Measurements from ENCODE around the gene LGALS9B. TPM values are rescaled to one million over a fixed set of nuclear protein-coding genes. Genes with fewer than 3 reads are reported as not detected.
"Not testable (repeated sequence)": the region's sequence is repeated elsewhere in the genome, so short reads cannot be mapped to it uniquely, and the experiment has no call there.

Gene LGALS9B
- total and polyA plus RNA-seq, 2 of the 13 experiments (the other 11 are each of a cell fraction or from before 2014, with no cell fraction given): not detected

DNA sequence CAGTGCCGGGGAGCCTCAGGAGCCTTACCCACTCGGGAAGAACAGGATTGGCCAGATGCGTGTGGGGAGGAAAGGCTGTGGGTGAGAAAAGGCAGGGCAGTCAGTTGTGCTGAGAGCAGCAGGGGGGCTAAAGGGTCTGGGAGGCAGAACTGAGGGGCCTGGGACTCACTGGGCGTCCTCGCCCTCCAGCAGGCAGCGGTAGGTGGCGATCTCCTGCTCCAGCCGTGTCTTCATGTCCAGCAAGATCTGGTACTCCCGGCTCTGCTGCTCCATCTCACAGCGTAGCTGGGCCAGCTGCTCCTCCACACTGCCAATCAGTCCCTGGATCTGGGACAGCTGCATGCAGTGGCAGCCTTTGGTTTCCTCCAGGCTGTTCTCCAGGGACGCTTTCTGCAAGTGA, 34.6 kb upstream of the LGALS9B start:
- H3K4me3 ChIP-seq (replicated peaks in 1 of 3; ENCODE audit: insufficient read depth in 1 of 3, low read depth in 2 of 3, low read length in 3 of 3); in situ Hi-C loops (cut with HindIII; ENCODE audit: extremely low pct_ligation_motif_present, low pct_unique_long_range_greater_than_20kb); H4K20me1 ChIP-seq (ENCODE audit: insufficient read depth, low read length); H3K27me3 ChIP-seq (ENCODE audit: control insufficient read depth in 1 of 2, insufficient read depth in 2 of 2, low read length in 2 of 2); CTCF ChIA-PET (ENCODE audit: low intra/inter-chr PET ratio, low total read pairs); FAIRE-seq; H3K9me3 ChIP-seq (ENCODE audit: low read length); H3K79me2 ChIP-seq (ENCODE audit: insufficient read depth, low read length); H3K27ac ChIP-seq (ENCODE audit: extremely low read length, insufficient read depth, low read length); intact Hi-C loops (cut with micrococcal nuclease; ENCODE audit: unreplicated experiment); H2AFZ ChIP-seq (ENCODE audit: low read length); H3K4me1 ChIP-seq (ENCODE audit: insufficient read depth, low read length); H3K9ac ChIP-seq (ENCODE audit: insufficient read depth, low read depth, low read length); H3K4me2 ChIP-seq (ENCODE audit: low read depth, low read length); POLR2A ChIA-PET; H3K36me3 ChIP-seq (replicated peaks in 1 of 2; ENCODE audit: control insufficient read depth in 1 of 2, insufficient read depth in 2 of 2, low read length in 2 of 2); DNase-seq (ENCODE audit: low spot score); BruUV-seq (replicated peaks): not testable (repeated sequence)
- peak; percentile 68 for ATAC-seq
- WGBS (ENCODE audit: low lambda C conversion rate): 4% methylated on average over 6 of the region's 11 CpGs

DNA sequence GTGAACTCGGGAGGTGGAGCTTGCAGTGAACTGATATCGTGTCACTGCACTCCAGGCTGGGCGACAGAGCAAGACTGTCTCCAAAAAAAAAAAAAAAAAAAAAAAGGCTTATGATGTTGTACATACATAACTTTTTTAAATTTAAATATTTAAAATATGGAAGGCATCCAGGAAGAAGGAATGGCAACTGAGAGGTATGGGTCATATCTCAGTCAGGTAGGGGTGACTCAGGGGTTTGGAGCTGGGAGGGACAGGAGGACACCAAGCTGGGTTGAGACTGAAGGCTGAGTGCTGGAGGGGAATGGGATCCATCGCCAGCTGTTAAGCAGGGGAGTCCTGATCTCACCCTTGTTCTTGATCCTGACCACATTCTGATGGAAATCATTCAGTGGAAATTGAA, 33.0 kb upstream of the LGALS9B start:
- H3K9ac ChIP-seq (ENCODE audit: insufficient read depth, low read depth, low read length); H3K27me3 ChIP-seq (ENCODE audit: control insufficient read depth in 1 of 2, insufficient read depth in 2 of 2, low read length in 2 of 2); CTCF ChIA-PET (ENCODE audit: low intra/inter-chr PET ratio, low total read pairs); FAIRE-seq; DNase-seq (ENCODE audit: low spot score); H3K27ac ChIP-seq (ENCODE audit: extremely low read length, insufficient read depth, low read length); H3K4me2 ChIP-seq (ENCODE audit: low read depth, low read length); H3K79me2 ChIP-seq (ENCODE audit: insufficient read depth, low read length); H3K9me3 ChIP-seq (ENCODE audit: low read length); H3K4me1 ChIP-seq (ENCODE audit: insufficient read depth, low read length); H3K4me3 ChIP-seq (replicated peaks in 1 of 3; ENCODE audit: insufficient read depth in 1 of 3, low read depth in 2 of 3, low read length in 3 of 3); POLR2A ChIA-PET; H4K20me1 ChIP-seq (ENCODE audit: insufficient read depth, low read length); BruUV-seq (replicated peaks); intact Hi-C loops (cut with micrococcal nuclease; ENCODE audit: unreplicated experiment); in situ Hi-C loops (cut with HindIII; ENCODE audit: extremely low pct_ligation_motif_present, low pct_unique_long_range_greater_than_20kb); H2AFZ ChIP-seq (ENCODE audit: low read length); H3K36me3 ChIP-seq (replicated peaks in 1 of 2; ENCODE audit: control insufficient read depth in 1 of 2, insufficient read depth in 2 of 2, low read length in 2 of 2); ATAC-seq: not testable (repeated sequence)
- 15% methylated on average over 4 of the region's 4 CpGs for WGBS (ENCODE audit: low lambda C conversion rate)

GRCh38 chr17:20495420-20495819, 28.1 kb upstream of the LGALS9B start:
- H4K20me1 ChIP-seq (ENCODE audit: insufficient read depth, low read length); H3K4me1 ChIP-seq (ENCODE audit: insufficient read depth, low read length); H3K9me3 ChIP-seq (ENCODE audit: low read length); H3K36me3 ChIP-seq (replicated peaks in 1 of 2; ENCODE audit: control insufficient read depth in 1 of 2, insufficient read depth in 2 of 2, low read length in 2 of 2); H3K79me2 ChIP-seq (ENCODE audit: insufficient read depth, low read length); H3K4me2 ChIP-seq (ENCODE audit: low read depth, low read length); FAIRE-seq; BruUV-seq (replicated peaks); CTCF ChIA-PET (ENCODE audit: low intra/inter-chr PET ratio, low total read pairs); H2AFZ ChIP-seq (ENCODE audit: low read length); H3K27me3 ChIP-seq (ENCODE audit: control insufficient read depth in 1 of 2, insufficient read depth in 2 of 2, low read length in 2 of 2); intact Hi-C loops (cut with micrococcal nuclease; ENCODE audit: unreplicated experiment); DNase-seq (ENCODE audit: low spot score); H3K9ac ChIP-seq (ENCODE audit: insufficient read depth, low read depth, low read length); in situ Hi-C loops (cut with HindIII; ENCODE audit: extremely low pct_ligation_motif_present, low pct_unique_long_range_greater_than_20kb); H3K4me3 ChIP-seq (replicated peaks in 1 of 3; ENCODE audit: insufficient read depth in 1 of 3, low read depth in 2 of 3, low read length in 3 of 3); POLR2A ChIA-PET; H3K27ac ChIP-seq (ENCODE audit: extremely low read length, insufficient read depth, low read length); ATAC-seq: not testable (repeated sequence)
- 0% methylated on average over 1 of the region's 5 CpGs for WGBS (ENCODE audit: low lambda C conversion rate)

GRCh38 chr17:20494735-20495134, 27.4 kb upstream of the LGALS9B start:
- H3K9me3 ChIP-seq (ENCODE audit: low read length); FAIRE-seq; H4K20me1 ChIP-seq (ENCODE audit: insufficient read depth, low read length); intact Hi-C loops (cut with micrococcal nuclease; ENCODE audit: unreplicated experiment); H3K4me2 ChIP-seq (ENCODE audit: low read depth, low read length); in situ Hi-C loops (cut with HindIII; ENCODE audit: extremely low pct_ligation_motif_present, low pct_unique_long_range_greater_than_20kb); BruUV-seq (replicated peaks); ATAC-seq; POLR2A ChIA-PET; CTCF ChIA-PET (ENCODE audit: low intra/inter-chr PET ratio, low total read pairs); H3K79me2 ChIP-seq (ENCODE audit: insufficient read depth, low read length); H2AFZ ChIP-seq (ENCODE audit: low read length); H3K9ac ChIP-seq (ENCODE audit: insufficient read depth, low read depth, low read length); DNase-seq (ENCODE audit: low spot score); H3K4me3 ChIP-seq (replicated peaks in 1 of 3; ENCODE audit: insufficient read depth in 1 of 3, low read depth in 2 of 3, low read length in 3 of 3); H3K27ac ChIP-seq (ENCODE audit: extremely low read length, insufficient read depth, low read length); H3K36me3 ChIP-seq (replicated peaks in 1 of 2; ENCODE audit: control insufficient read depth in 1 of 2, insufficient read depth in 2 of 2, low read length in 2 of 2); H3K4me1 ChIP-seq (ENCODE audit: insufficient read depth, low read length); H3K27me3 ChIP-seq (ENCODE audit: control insufficient read depth in 1 of 2, insufficient read depth in 2 of 2, low read length in 2 of 2): not testable (repeated sequence)
- 42% methylated on average over 6 of the region's 9 CpGs for WGBS (ENCODE audit: low lambda C conversion rate)
